GM12878 (cell line): ENCODE results near the gene SLC25A11.

Source experiments
- BRCA1 ChIP-seq: IDR thresholded peaks from 2 replicates; pipeline ENCODE4 v1.6.1; 2011; ENCODE audit warnings: low read depth, low read length, improper control_type of control experiment
- EP300 ChIP-seq, 2 experiments: fragments of 150-350 bp in 1 of 2; IDR thresholded peaks; 2 replicates each; pipeline ENCODE4 v1.6.1; 2011 to 2012; ENCODE audit warnings: low read depth in 2 of 2, low read length in 2 of 2, borderline replicate concordance in 1 of 2, improper control_type of control experiment in 1 of 2, inconsistent platforms in 1 of 2; ENCODE audit not compliant: control insufficient read depth in 1 of 2
- ZNF622 ChIP-seq: fragments of 450-650 bp; IDR thresholded peaks from 2 replicates; pipeline ENCODE4 v1.6.1; 2017; ENCODE audit warnings: mild to moderate bottlenecking, inconsistent platforms

GRCh38 chr17:4937553-4937952 is 2.3 kb downstream of the SLC25A11 start:
- TF ChIP-seq ZNF622 (no peak), BRCA1 (no peak), EP300 (IDR thresholded peaks at IDR 0.05; ENCODE audit: borderline replicate concordance in 1 of 2, control insufficient read depth in 1 of 2, low read depth in 2 of 2, low read length in 2 of 2) (no peak)
